T-cell (primary cell): ENCODE data around the gene MTIF3. TPM values are rescaled to one million over a fixed set of nuclear protein-coding genes. Genes with fewer than 3 reads are reported as not detected.

Source experiments
- ATAC-seq, 4 experiments: fragments of 200-7000 bp in 3 of 4; fragments of 150-1000 bp in 1 of 4; cut with Tn5 transposase; replicated peaks in 1 of 4; 1 replicate in 3 of 4; 2 replicates in 1 of 4; pipeline ENCODE4 v1.10.0; 2021; ENCODE audit warnings: moderate library complexity in 3 of 4, mild to moderate bottlenecking in 2 of 4, moderate number of reproducible peaks in 1 of 4
- CTCF ChIA-PET, 2 donors: fragments of 300-600 bp; sonication (Branson Sonifier 250); formaldehyde crosslinking; loops; one replicate each; lab custom pipeline; 2022; ENCODE audit warnings: antibody characterized with exemption in 2 of 2; lab: Charles Lee
- POLR2A ChIA-PET, 2 donors: fragments of 300-600 bp; sonication (Branson Sonifier 250); formaldehyde crosslinking; loops; one replicate each; lab custom pipeline; 2022; ENCODE audit warnings: antibody characterized with exemption in 2 of 2; lab: Charles Lee
- DNase-seq, 35 experiments: peaks; one replicate each; pipeline versions ENCODE4 v3.0.0 to v3.0.0-alpha.2; 2013 to 2023
- H3K27ac ChIP-seq: one replicate; pipeline ENCODE4 v1.5.1; 2013; ENCODE audit warnings: low read length
- H3K27me3 ChIP-seq, 2 experiments: replicated peaks in 1 of 2; 1 replicate in 1 of 2; 2 replicates in 1 of 2; pipeline versions ENCODE4 v1.6.1 to v1.7.0; 2013; ENCODE audit warnings: low read length in 1 of 2, mixed read lengths in 1 of 2; ENCODE audit not compliant: control insufficient read depth in 2 of 2, insufficient read depth in 2 of 2; ENCODE audit errors: extremely low read depth in 1 of 2
- H3K36me3 ChIP-seq, 2 donors: 1 replicate in 1 of 2; 2 replicates in 1 of 2; pipeline versions ENCODE4 v1.6.1 to v1.7.0; 2013; ENCODE audit warnings: low read length in 1 of 2; ENCODE audit not compliant: control insufficient read depth in 2 of 2, insufficient read depth in 1 of 2; ENCODE audit errors: extremely low read depth in 1 of 2
- H3K4me1 ChIP-seq, 2 experiments: 1 replicate in 1 of 2; 2 replicates in 1 of 2; pipeline versions ENCODE4 v1.6.1 to v1.7.0; 2013; ENCODE audit warnings: low read length in 2 of 2, mixed read lengths in 1 of 2; ENCODE audit not compliant: insufficient read depth in 2 of 2, control insufficient read depth in 1 of 2; ENCODE audit errors: extremely low read depth in 1 of 2
- H3K4me3 ChIP-seq, 2 donors: 1 replicate in 1 of 2; 2 replicates in 1 of 2; pipeline versions ENCODE4 v1.5.1 to v1.7.0; 2013; ENCODE audit warnings: mild to moderate bottlenecking in 2 of 2, low read length in 1 of 2, moderate library complexity in 1 of 2; ENCODE audit not compliant: control insufficient read depth in 1 of 2; ENCODE audit errors: extremely low read depth in 1 of 2
- H3K9me3 ChIP-seq: 2 replicates; pipeline ENCODE4 v1.7.0; 2013
- H3K27ac Mint-ChIP-seq, 2 donors: one replicate each; pipeline ENCODE4 v1.8.0; 2020 to 2021; ENCODE audit warnings: mild to moderate bottlenecking in 2 of 2, mixed read lengths in 2 of 2
- H3K27me3 Mint-ChIP-seq, 2 donors: one replicate each; pipeline ENCODE4 v1.8.0; 2021 to 2022; ENCODE audit warnings: mixed read lengths in 2 of 2
- H3K36me3 Mint-ChIP-seq: one replicate; pipeline ENCODE4 v1.8.0; 2021; ENCODE audit warnings: mixed read lengths
- H3K4me1 Mint-ChIP-seq, 3 donors: one replicate each; pipeline ENCODE4 v1.8.0; 2020 to 2022; ENCODE audit warnings: mixed read lengths in 3 of 3, mild to moderate bottlenecking in 1 of 3
- H3K4me3 Mint-ChIP-seq, 3 donors: one replicate each; pipeline ENCODE4 v1.8.0; 2020 to 2022; ENCODE audit warnings: mild to moderate bottlenecking in 3 of 3, mixed read lengths in 3 of 3, moderate library complexity in 3 of 3
- H3K9me3 Mint-ChIP-seq, 3 donors: one replicate each; pipeline ENCODE4 v1.8.0; 2020 to 2022; ENCODE audit warnings: mixed read lengths in 3 of 3
- WGBS: methylation state at CpG from one replicate; pipeline ENCODE4 v1.1.5; 2013; ENCODE audit warnings: missing lambda C conversion rate; ENCODE audit not compliant: insufficient coverage; 5-methylcytosine and 5-hydroxymethylcytosine counted together
- total RNA-seq, 35 experiments: library from RNA in 6 of 35; stranded (reverse) in 6 of 35; fragments of 120-200 nt in 1 of 35; gene quantifications; one replicate each; pipeline versions ENCODE4 v1.2.1 to v1.2.4 and lab custom pipeline; 2013 to 2026

Gene MTIF3
- total RNA-seq, 5 donors from 2014 or later (not counting 1 experiment from before 2014, with no cell fraction given) = 45.4 to 74.1 (median 61.4) TPM

DNA sequence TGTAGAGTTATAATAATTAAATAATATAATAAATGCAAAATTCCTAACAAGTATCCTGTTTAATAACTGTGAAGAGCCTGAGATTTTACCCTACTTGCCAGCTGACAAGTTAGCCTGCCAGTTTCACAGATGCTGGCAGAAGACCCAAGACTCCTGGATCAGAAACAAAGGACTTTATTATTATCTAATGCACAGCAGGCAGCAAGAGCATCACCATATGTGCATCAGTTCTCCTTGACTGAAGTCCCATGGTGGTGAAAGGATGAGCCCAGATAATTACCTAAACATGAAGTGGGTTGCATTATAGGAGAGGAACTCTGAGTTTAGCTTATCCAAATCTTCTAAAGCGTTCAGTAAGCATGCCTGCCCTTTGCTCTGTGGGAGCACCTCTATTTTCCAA is 39.1 kb upstream of the MTIF3 start:
- POLR2A ChIA-PET = no interaction called here
- Mint-ChIP-seq H3K27me3 (no peaks in the 10 kb centered on the region), H3K4me1 (no peaks in the 10 kb centered on the region), H3K36me3 (no peaks in the 10 kb centered on the region), H3K27ac (no peak overlapping the region), H3K9me3 (no peaks in the 10 kb centered on the region), H3K4me3 (no peak overlapping the region)
- no CpG with 5 or more reads among the region's 1 CpG for WGBS
- Histone ChIP-seq H3K4me1 (no peaks in the 10 kb centered on the region), H3K27ac (no peak overlapping the region), H3K4me3 (no peak overlapping the region), H3K27me3 (no peaks in the 10 kb centered on the region), H3K9me3 (no peaks in the 10 kb centered on the region), H3K36me3 (no peaks in the 10 kb centered on the region)
- CTCF ChIA-PET = no interaction called here
- DNase-seq = no peak
- no peak for ATAC-seq

DNA sequence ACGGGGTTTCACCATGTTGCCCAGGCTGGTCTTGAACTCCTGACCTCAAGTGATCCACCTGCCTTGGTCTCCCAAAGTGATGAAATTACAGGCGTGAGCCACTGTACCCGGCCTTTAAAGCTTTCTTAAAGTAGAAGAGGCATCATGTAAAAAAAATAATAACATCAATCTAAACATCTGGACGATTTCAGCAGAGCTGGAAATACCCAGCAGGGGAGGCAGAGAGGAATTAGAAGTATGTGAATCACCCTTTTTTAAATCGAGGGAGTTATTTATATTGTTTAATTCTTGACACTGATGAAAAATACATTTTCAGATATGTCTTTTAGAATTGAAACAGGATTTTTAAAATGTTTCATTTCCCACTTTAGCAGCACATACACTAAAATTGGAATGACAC is 37.4 kb upstream of the MTIF3 start:
- POLR2A ChIA-PET = no interaction called here
- Mint-ChIP-seq H3K4me3 (no peak overlapping the region), H3K36me3 (peaks cover 1% of the 10 kb centered on the region), H3K4me1 (peaks cover 0 to 4% (median 0%) of the 10 kb centered on the region in 3 donors), H3K27ac (no peak overlapping the region), H3K27me3 (peaks cover 0 to 2% of the 10 kb centered on the region in 2 donors), H3K9me3 (no peaks in the 10 kb centered on the region)
- WGBS = 100% methylated on average over 1 of the region's 5 CpGs
- Histone ChIP-seq H3K4me3 (no peak overlapping the region), H3K9me3 (no peaks in the 10 kb centered on the region), H3K36me3 (no peaks in the 10 kb centered on the region), H3K4me1 (no peaks in the 10 kb centered on the region), H3K27me3 (no peaks in the 10 kb centered on the region), H3K27ac (no peak overlapping the region)
- no peak for DNase-seq
- CTCF ChIA-PET = interaction anchor here in 1 of 2 donors (0.5 kb wide), 1 partner anchor 156 kb away, joined by 4 read pairs; no protein-coding TSS in a partner anchor
- no peak for ATAC-seq

DNA sequence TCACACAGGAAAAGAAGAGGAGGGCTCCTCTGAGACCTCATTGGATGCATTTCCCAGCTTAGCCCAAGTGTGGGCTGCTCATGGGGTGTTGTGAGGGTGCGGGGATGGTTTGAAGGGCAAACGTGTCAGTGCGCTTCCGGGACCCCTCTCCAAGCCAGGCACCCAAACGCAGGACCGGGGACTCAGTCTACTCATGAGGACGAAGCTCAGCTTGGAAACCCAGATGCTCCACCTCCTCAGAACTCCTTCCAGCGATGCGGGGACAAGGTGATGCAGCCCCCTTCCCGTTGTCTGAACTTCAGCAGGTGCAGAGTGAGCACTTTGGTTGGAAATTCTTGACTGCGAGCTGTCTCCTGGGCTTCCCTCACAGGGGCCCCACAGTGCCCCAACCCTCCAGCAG is 33.1 kb upstream of the MTIF3 start:
- H3K4me1 ChIP-seq = no peaks in the 10 kb centered on the region
- H3K27ac Mint-ChIP-seq = no peak overlapping the region
- DNase-seq (no peak), ATAC-seq (no peak)
- H3K36me3 ChIP-seq = no peaks in the 10 kb centered on the region
- ChIA-PET POLR2A (interaction anchor here in 1 of 2 donors (0.6 kb wide), 1 partner anchor 28 kb away, joined by 3 read pairs; no protein-coding TSS in a partner anchor), CTCF (no interaction called here)
- peaks cover 0 to 7% (median 0%) of the 10 kb centered on the region in 3 donors for H3K4me1 Mint-ChIP-seq
- no peak overlapping the region for H3K4me3 Mint-ChIP-seq
- H3K9me3 Mint-ChIP-seq = no peaks in the 10 kb centered on the region
- peaks cover 2% of the 10 kb centered on the region for H3K9me3 ChIP-seq
- no peak overlapping the region for H3K4me3 ChIP-seq
- no peak overlapping the region for H3K27ac ChIP-seq
- peaks cover 0 to 4% of the 10 kb centered on the region in 2 donors for H3K27me3 Mint-ChIP-seq
- H3K36me3 Mint-ChIP-seq = peaks cover 4% of the 10 kb centered on the region
- H3K27me3 ChIP-seq = no peaks in the 10 kb centered on the region
- 94% methylated on average over 10 of the region's 11 CpGs for WGBS

DNA sequence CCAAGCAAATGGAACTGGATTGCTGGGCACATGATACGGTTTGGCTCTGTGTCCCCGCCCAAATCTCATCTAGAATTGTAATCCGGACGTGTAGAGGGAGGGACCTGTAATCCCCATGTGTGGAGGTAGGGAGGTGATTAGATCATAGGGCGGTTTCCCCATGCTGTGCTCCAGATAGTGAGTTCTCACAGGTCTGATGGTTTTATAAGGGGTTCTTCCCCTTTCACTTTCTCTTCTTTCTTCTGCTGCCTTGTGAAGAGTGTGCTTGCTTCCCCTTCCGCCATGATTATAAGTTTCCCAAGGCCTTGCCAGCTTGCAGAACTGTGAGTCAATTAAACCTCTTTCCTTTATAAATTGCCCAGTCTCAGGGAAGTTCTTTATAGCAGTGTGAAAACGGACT is 32.6 kb upstream of the MTIF3 start:
- H3K9me3 Mint-ChIP-seq = no peaks in the 10 kb centered on the region
- H3K36me3 Mint-ChIP-seq = peaks cover 4% of the 10 kb centered on the region
- POLR2A ChIA-PET = no interaction called here
- peaks cover 2 to 11% (median 3%) of the 10 kb centered on the region in 3 donors for H3K4me1 Mint-ChIP-seq
- Histone ChIP-seq H3K27ac (no peak overlapping the region), H3K4me3 (no peak overlapping the region), H3K27me3 (no peaks in the 10 kb centered on the region), H3K4me1 (peaks cover 1% of the 10 kb centered on the region in 2 experiments), H3K9me3 (peaks cover 2% of the 10 kb centered on the region), H3K36me3 (no peaks in the 10 kb centered on the region)
- peak overlapping the region in 1 of 2 donors; percentile 75 for H3K27ac Mint-ChIP-seq
- ATAC-seq (peak in 3 of 4 experiments; percentile 39 to 66 (median 66)), DNase-seq (peak in 5 of 35 experiments; percentile 2 to 27 (median 14))
- CTCF ChIA-PET = no interaction called here
- peaks cover 0 to 4% of the 10 kb centered on the region in 2 donors for H3K27me3 Mint-ChIP-seq
- peak overlapping the region in 1 of 3 donors; percentile 18 for H3K4me3 Mint-ChIP-seq
- 82% methylated on average over 4 of the region's 7 CpGs for WGBS

DNA sequence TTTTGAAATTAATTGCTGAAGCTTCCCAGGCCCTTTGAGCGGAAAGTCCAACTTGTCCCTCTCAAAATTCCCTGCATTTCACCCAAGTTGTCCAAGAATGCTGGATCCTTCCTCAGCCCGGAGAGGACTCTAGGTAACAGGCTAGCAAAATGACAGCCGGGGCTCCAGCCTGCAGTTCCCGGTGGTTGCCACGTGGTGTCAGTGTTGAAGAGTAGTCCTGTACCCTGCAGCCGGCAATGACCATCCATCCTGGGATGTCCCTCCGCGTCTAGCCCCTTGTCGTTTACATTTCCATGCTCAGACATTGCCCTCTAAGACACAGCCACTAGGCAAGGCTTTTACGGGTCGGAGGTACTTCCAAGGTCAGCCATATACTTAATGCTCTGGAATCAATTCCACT is 31.4 kb upstream of the MTIF3 start:
- 75% methylated on average over 10 of the region's 11 CpGs for WGBS
- H3K27me3 Mint-ChIP-seq = peaks cover 0 to 4% of the 10 kb centered on the region in 2 donors
- no peaks in the 10 kb centered on the region for H3K9me3 Mint-ChIP-seq
- DNase-seq (peak in 6 of 35 experiments; percentile 4 to 19 (median 9)), ATAC-seq (no peak)
- no peaks in the 10 kb centered on the region for H3K27me3 ChIP-seq
- peaks cover 4% of the 10 kb centered on the region for H3K36me3 Mint-ChIP-seq
- H3K9me3 ChIP-seq = peaks cover 2% of the 10 kb centered on the region
- no peak overlapping the region for H3K27ac ChIP-seq
- H3K4me1 Mint-ChIP-seq = peaks cover 13 to 23% (median 15%) of the 10 kb centered on the region in 3 donors
- H3K27ac Mint-ChIP-seq = no peak overlapping the region
- no peak overlapping the region for H3K4me3 Mint-ChIP-seq
- H3K4me3 ChIP-seq = no peak overlapping the region
- H3K36me3 ChIP-seq = no peaks in the 10 kb centered on the region
- peaks cover 3 to 7% of the 10 kb centered on the region in 2 experiments for H3K4me1 ChIP-seq
- CTCF ChIA-PET = interaction anchor here in 1 of 2 donors (0.6 kb wide), 1 partner anchor 33 kb away, joined by 4 read pairs; no protein-coding TSS in a partner anchor
- POLR2A ChIA-PET = no interaction called here

DNA sequence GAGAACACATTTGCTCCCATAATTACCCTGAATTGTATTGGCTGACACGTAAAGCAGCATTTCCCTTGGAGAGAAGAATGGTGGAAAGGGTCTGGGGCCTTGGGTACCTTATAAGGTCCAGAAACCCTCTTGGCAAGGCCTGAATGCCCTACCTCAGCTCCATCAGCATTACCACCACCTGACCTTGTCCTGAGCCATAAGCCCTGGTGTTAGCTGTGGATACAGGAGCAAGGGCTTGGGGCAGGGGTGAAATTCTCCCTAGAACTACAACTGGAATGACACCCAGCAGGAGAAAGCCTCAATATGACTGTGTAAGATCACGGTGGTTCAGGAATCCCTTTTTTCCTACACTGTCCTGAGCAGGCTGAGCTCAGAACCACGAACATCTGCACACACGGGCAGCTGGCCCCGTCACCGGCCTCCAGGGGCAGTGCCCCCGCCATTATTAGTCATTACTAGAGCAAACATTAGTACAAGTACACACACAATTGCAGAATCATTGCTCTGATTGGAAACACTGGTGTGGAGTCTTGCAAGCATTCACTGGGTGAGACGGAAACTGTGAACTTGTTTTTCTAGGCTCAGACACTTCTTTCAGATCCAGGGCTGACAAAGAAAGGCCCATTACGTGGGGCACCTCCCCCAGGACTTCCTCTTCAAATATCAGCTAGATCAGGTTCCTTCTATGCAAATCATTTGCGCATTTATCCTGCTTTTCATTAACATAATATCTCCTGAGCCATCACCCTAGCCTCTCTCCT is 26.8 kb upstream of the MTIF3 start:
- no peaks in the 10 kb centered on the region for H3K36me3 ChIP-seq
- Mint-ChIP-seq H3K4me3 (peak overlapping the region in 2 of 3 donors; percentile 15 to 17), H3K4me1 (peaks cover 16 to 24% (median 20%) of the 10 kb centered on the region in 3 donors), H3K27ac (peak overlapping the region; percentile 56 to 74), H3K9me3 (no peaks in the 10 kb centered on the region), H3K27me3 (no peaks in the 10 kb centered on the region), H3K36me3 (no peaks in the 10 kb centered on the region)
- no peak overlapping the region for H3K27ac ChIP-seq
- H3K9me3 ChIP-seq = peaks cover 2% of the 10 kb centered on the region
- DNase-seq (peak in 8 of 35 experiments; percentile 4 to 40 (median 17)), ATAC-seq (peak; percentile 47 to 74 (median 64))
- peaks cover 0 to 5% of the 10 kb centered on the region in 2 experiments for H3K27me3 ChIP-seq
- 45% methylated on average over 8 of the region's 10 CpGs for WGBS
- ChIA-PET POLR2A (no interaction called here), CTCF (interaction anchor here in 1 of 2 donors (0.6 kb wide), 1 partner anchor 17 kb away, joined by 4 read pairs; no protein-coding TSS in a partner anchor)
- peak overlapping the region in 1 of 2 donors; percentile 7 for H3K4me3 ChIP-seq
- H3K4me1 ChIP-seq = peaks cover 10 to 11% of the 10 kb centered on the region in 2 experiments
